ENCODE measurements around the gene TRPM3. TPM values are rescaled to one million over a fixed set of nuclear protein-coding genes. Genes with fewer than 3 reads are reported as not detected.

The TRPM3 gene
- total RNA-seq, 1 experiment from 2014 or later = not detected

- H3K27ac Mint-ChIP-seq (ENCODE audit: unreplicated experiment) = no peak overlapping the region
- BruUV-seq (replicated peaks) = no TSS peak
- no peaks in the 10 kb centered on the region for H3K36me3 Mint-ChIP-seq (ENCODE audit: insufficient read depth, unreplicated experiment)
- ChIA-PET POLR2A (no interaction called here), CTCF (no interaction called here)
- no peaks in the 10 kb centered on the region for H3K27me3 Mint-ChIP-seq (ENCODE audit: insufficient read depth, unreplicated experiment)
- no peaks in the 10 kb centered on the region for H3K4me1 Mint-ChIP-seq (ENCODE audit: low read depth, unreplicated experiment)
- TF ChIP-seq CTCF (IDR thresholded peaks at IDR 0.05; ENCODE audit: insufficient read depth in 1 of 2, low read depth in 1 of 2, low read length in 1 of 2, severe bottlenecking in 1 of 2, unreplicated experiment in 1 of 2) = no peak
- no peak overlapping the region for H3K4me3 Mint-ChIP-seq (ENCODE audit: unreplicated experiment)
- Histone ChIP-seq H3K9me3 (no peaks in the 10 kb centered on the region), H3K27me3 (replicated peaks; ENCODE audit: control insufficient read depth, insufficient read depth, low read length) (no peaks in the 10 kb centered on the region), H3K36me3 (ENCODE audit: control insufficient read depth, insufficient read depth, low read length) (no peaks in the 10 kb centered on the region), H3K4me1 (no peaks in the 10 kb centered on the region), H3K4me3 (ENCODE audit: low read depth, low read length) (no peak overlapping the region)
- no peak for DNase-seq
- no peaks in the 10 kb centered on the region for H3K9me3 Mint-ChIP-seq (ENCODE audit: unreplicated experiment)
- intact Hi-C loops (cut with micrococcal nuclease; ENCODE audit: unreplicated experiment) = no loop called here
Measured at GRCh38 chr9:70881333-70881732, 240.1 kb downstream of the TRPM3 start.

GRCh38 chr9:70880535-70880934 is 240.9 kb downstream of the TRPM3 start:
- Mint-ChIP-seq H3K4me1 (ENCODE audit: low read depth, unreplicated experiment) (no peaks in the 10 kb centered on the region), H3K27me3 (ENCODE audit: insufficient read depth, unreplicated experiment) (no peaks in the 10 kb centered on the region), H3K27ac (ENCODE audit: unreplicated experiment) (no peak overlapping the region), H3K4me3 (ENCODE audit: unreplicated experiment) (no peak overlapping the region), H3K9me3 (ENCODE audit: unreplicated experiment) (no peaks in the 10 kb centered on the region), H3K36me3 (ENCODE audit: insufficient read depth, unreplicated experiment) (no peaks in the 10 kb centered on the region)
- Histone ChIP-seq H3K4me1 (no peaks in the 10 kb centered on the region), H3K4me3 (ENCODE audit: low read depth, low read length) (no peak overlapping the region), H3K9me3 (no peaks in the 10 kb centered on the region), H3K36me3 (ENCODE audit: control insufficient read depth, insufficient read depth, low read length) (no peaks in the 10 kb centered on the region), H3K27me3 (replicated peaks; ENCODE audit: control insufficient read depth, insufficient read depth, low read length) (no peaks in the 10 kb centered on the region)
- no TSS peak for BruUV-seq (replicated peaks)
- DNase-seq = no peak
- ChIA-PET CTCF (no interaction called here), POLR2A (no interaction called here)
- no peak for TF ChIP-seq CTCF (IDR thresholded peaks at IDR 0.05; ENCODE audit: insufficient read depth in 1 of 2, low read depth in 1 of 2, low read length in 1 of 2, severe bottlenecking in 1 of 2, unreplicated experiment in 1 of 2)
- intact Hi-C loops (cut with micrococcal nuclease; ENCODE audit: unreplicated experiment) = no loop called here

GRCh38 chr9:70878576-70878975 is 242.8 kb downstream of the TRPM3 start:
- intact Hi-C loops (cut with micrococcal nuclease; ENCODE audit: unreplicated experiment) = no loop called here
- Histone ChIP-seq H3K4me1 (no peaks in the 10 kb centered on the region), H3K9me3 (no peaks in the 10 kb centered on the region), H3K4me3 (ENCODE audit: low read depth, low read length) (no peak overlapping the region), H3K27me3 (replicated peaks; ENCODE audit: control insufficient read depth, insufficient read depth, low read length) (no peaks in the 10 kb centered on the region), H3K36me3 (ENCODE audit: control insufficient read depth, insufficient read depth, low read length) (no peaks in the 10 kb centered on the region)
- no peak for DNase-seq
- no TSS peak for BruUV-seq (replicated peaks)
- H3K27me3 Mint-ChIP-seq (ENCODE audit: insufficient read depth, unreplicated experiment) = no peaks in the 10 kb centered on the region
- ChIA-PET POLR2A (no interaction called here), CTCF (no interaction called here)
- no peaks in the 10 kb centered on the region for H3K4me1 Mint-ChIP-seq (ENCODE audit: low read depth, unreplicated experiment)
- H3K4me3 Mint-ChIP-seq (ENCODE audit: unreplicated experiment) = no peak overlapping the region
- no peak for TF ChIP-seq CTCF (IDR thresholded peaks at IDR 0.05; ENCODE audit: insufficient read depth in 1 of 2, low read depth in 1 of 2, low read length in 1 of 2, severe bottlenecking in 1 of 2, unreplicated experiment in 1 of 2)
- no peaks in the 10 kb centered on the region for H3K9me3 Mint-ChIP-seq (ENCODE audit: unreplicated experiment)
- no peak overlapping the region for H3K27ac Mint-ChIP-seq (ENCODE audit: unreplicated experiment)
- no peaks in the 10 kb centered on the region for H3K36me3 Mint-ChIP-seq (ENCODE audit: insufficient read depth, unreplicated experiment)
